Measurements from ENCODE around the gene SSBP2.

GRCh38 chr5:81607693-81608092 lies 143.2 kb downstream of the SSBP2 start:
- TF ChIP-seq CTCF (IDR thresholded peaks at IDR 0.05) (no peak), POLR2AphosphoS5 (IDR thresholded peaks at IDR 0.05) (no peak), POLR2A (IDR thresholded peaks at IDR 0.05) (no peak)
